SK-N-SH treated with all-trans-retinoic acid at 6 μM for 48 hours (cell line): ENCODE results near the gene ADAMTS6.

Source experiments
- ATAC-seq: fragments of 200-7000 bp; cut with Tn5 transposase; 3 replicates; pipeline ENCODE4 v1.9.1; 2020; ENCODE audit warnings: mild to moderate bottlenecking, moderate library complexity
- ARNTL ChIP-seq: fragments of 450-650 bp; formaldehyde crosslinking; IDR thresholded peaks from 2 replicates; pipeline ENCODE4 v1.5.0; 2020; ENCODE audit warnings: low read depth, mild to moderate bottlenecking, moderate library complexity, borderline replicate concordance
- BACH2 ChIP-seq: fragments of 250-450 bp; sonication (Bioruptor Pico); IDR thresholded peaks from 2 replicates; pipeline ENCODE4 v1.9.0; 2021; ENCODE audit warnings: mild to moderate bottlenecking, borderline replicate concordance
- CSDC2 ChIP-seq: fragments of 250-450 bp; sonication (Bioruptor Pico); IDR thresholded peaks from 2 replicates; pipeline ENCODE4 v1.5.0; 2020; ENCODE audit warnings: mild to moderate bottlenecking, moderate library complexity
- ESRRG ChIP-seq: fragments of 250-450 bp; sonication (Bioruptor Pico); IDR thresholded peaks from 2 replicates; pipeline ENCODE4 v1.6.1; 2021; ENCODE audit warnings: mild to moderate bottlenecking
- GLIS3 ChIP-seq: fragments of 250-450 bp; sonication (Bioruptor Pico); IDR thresholded peaks from 2 replicates; pipeline ENCODE4 v1.5.0; 2020; ENCODE audit warnings: mild to moderate bottlenecking, moderate library complexity
- ISL1 ChIP-seq: fragments of 250-450 bp; sonication (Bioruptor Pico); IDR thresholded peaks from 2 replicates; pipeline ENCODE4 v2.1.2; 2022; ENCODE audit warnings: mild to moderate bottlenecking, moderate library complexity
- OSR1 ChIP-seq: fragments of 250-450 bp; sonication (Bioruptor Pico); IDR thresholded peaks from 2 replicates; pipeline ENCODE4 v1.8.0; 2022; ENCODE audit warnings: moderate library complexity, mild to moderate bottlenecking, inconsistent platforms
- PPARA ChIP-seq: fragments of 250-450 bp; sonication (Bioruptor Pico); IDR thresholded peaks from 2 replicates; pipeline ENCODE4 v1.5.0; 2020; ENCODE audit warnings: mild to moderate bottlenecking, borderline replicate concordance
- RARB ChIP-seq: fragments of 250-450 bp; sonication (Bioruptor Pico); IDR thresholded peaks from 2 replicates; pipeline ENCODE4 v1.8.0; 2021; ENCODE audit warnings: mild to moderate bottlenecking, moderate library complexity
- SNAI2 ChIP-seq: fragments of 250-450 bp; sonication (Bioruptor Pico); IDR thresholded peaks from 2 replicates; pipeline ENCODE4 v1.5.0; 2020; ENCODE audit warnings: mild to moderate bottlenecking, moderate library complexity
- TCF4 ChIP-seq: fragments of 250-450 bp; sonication (Bioruptor Pico); IDR thresholded peaks from 2 replicates; pipeline ENCODE4 v1.8.0; 2021; ENCODE audit warnings: mild to moderate bottlenecking, moderate library complexity, borderline replicate concordance
- TOX ChIP-seq: fragments of 250-450 bp; sonication (Bioruptor Pico); IDR thresholded peaks from 2 replicates; pipeline ENCODE4 v1.8.0; 2021; ENCODE audit warnings: mild to moderate bottlenecking, moderate library complexity, borderline replicate concordance
- ZC3H10 ChIP-seq: fragments of 250-450 bp; sonication (Bioruptor Pico); IDR thresholded peaks from 2 replicates; pipeline ENCODE4 v1.5.1; 2021; ENCODE audit warnings: mild to moderate bottlenecking, moderate library complexity
- ZFP3 ChIP-seq: fragments of 250-450 bp; sonication (Bioruptor Pico); IDR thresholded peaks from 2 replicates; pipeline ENCODE4 v1.5.0; 2020; ENCODE audit warnings: mild to moderate bottlenecking, moderate library complexity
- ZFP30 ChIP-seq: fragments of 450-650 bp; formaldehyde crosslinking; IDR thresholded peaks from 2 replicates; pipeline ENCODE4 v1.5.0; 2022; ENCODE audit warnings: mild to moderate bottlenecking, moderate library complexity
- ZNF565 ChIP-seq: fragments of 450-650 bp; formaldehyde crosslinking; conservative IDR thresholded peaks from 2 replicates; pipeline ENCODE4 v1.5.0; 2020; ENCODE audit warnings: low read depth, mild to moderate bottlenecking, moderate library complexity
- ZNF70 ChIP-seq: fragments of 450-650 bp; formaldehyde crosslinking; IDR thresholded peaks from 2 replicates; pipeline ENCODE4 v1.5.0; 2020; ENCODE audit warnings: mild to moderate bottlenecking, moderate library complexity
- ZNF8 ChIP-seq: fragments of 450-650 bp; formaldehyde crosslinking; IDR thresholded peaks from 2 replicates; pipeline ENCODE4 v1.5.0; 2020; ENCODE audit warnings: mild to moderate bottlenecking, moderate library complexity
- TF ChIP-seq, protein P1 (sequence below): fragments of 250-450 bp; sonication (Bioruptor Pico); IDR thresholded peaks from 2 replicates; pipeline ENCODE4 v1.8.0; 2021; ENCODE audit warnings: low read depth, mild to moderate bottlenecking, moderate library complexity, borderline replicate concordance
- TF ChIP-seq, protein P2 (sequence below): fragments of 250-450 bp; sonication (Bioruptor Pico); IDR thresholded peaks from 2 replicates; pipeline ENCODE4 v1.5.1; 2020; ENCODE audit warnings: low read depth, mild to moderate bottlenecking, moderate library complexity
- TF ChIP-seq, protein P3 (sequence below): fragments of 250-450 bp; sonication (Bioruptor Pico); IDR thresholded peaks from 2 replicates; pipeline ENCODE4 v1.8.0; 2020; ENCODE audit warnings: mild to moderate bottlenecking, moderate library complexity, borderline replicate concordance
- TF ChIP-seq, protein P4 (sequence below): fragments of 250-450 bp; sonication (Bioruptor Pico); IDR thresholded peaks from 2 replicates; pipeline ENCODE4 v1.5.0; 2020; ENCODE audit warnings: mild to moderate bottlenecking, moderate library complexity
- TF ChIP-seq, protein P5 (sequence below): fragments of 250-450 bp; sonication (Bioruptor Pico); IDR thresholded peaks from 2 replicates; pipeline ENCODE4 v1.5.1; 2021; ENCODE audit warnings: mild to moderate bottlenecking, moderate library complexity

The ADAMTS6 gene

DNA sequence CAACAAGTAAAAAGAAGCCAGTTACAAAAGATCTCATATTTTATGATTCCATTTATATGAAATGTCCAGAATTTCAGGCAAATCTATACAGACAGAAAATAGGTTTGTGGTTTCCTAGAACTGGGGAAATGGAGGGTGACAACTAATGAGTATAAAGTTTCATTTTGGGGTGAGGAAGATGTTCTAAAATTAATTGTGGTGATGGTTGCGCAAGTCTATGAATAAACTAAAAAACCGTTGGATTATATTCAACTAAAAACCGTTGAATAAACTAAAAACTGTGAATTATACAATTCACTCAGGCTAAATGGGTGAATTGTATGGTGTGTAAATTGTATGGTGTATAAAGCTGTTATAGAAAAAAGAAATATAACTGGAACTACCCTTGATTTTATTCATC lies 47.6 kb downstream of the ADAMTS6 start:
- TF ChIP-seq, protein P1, sequence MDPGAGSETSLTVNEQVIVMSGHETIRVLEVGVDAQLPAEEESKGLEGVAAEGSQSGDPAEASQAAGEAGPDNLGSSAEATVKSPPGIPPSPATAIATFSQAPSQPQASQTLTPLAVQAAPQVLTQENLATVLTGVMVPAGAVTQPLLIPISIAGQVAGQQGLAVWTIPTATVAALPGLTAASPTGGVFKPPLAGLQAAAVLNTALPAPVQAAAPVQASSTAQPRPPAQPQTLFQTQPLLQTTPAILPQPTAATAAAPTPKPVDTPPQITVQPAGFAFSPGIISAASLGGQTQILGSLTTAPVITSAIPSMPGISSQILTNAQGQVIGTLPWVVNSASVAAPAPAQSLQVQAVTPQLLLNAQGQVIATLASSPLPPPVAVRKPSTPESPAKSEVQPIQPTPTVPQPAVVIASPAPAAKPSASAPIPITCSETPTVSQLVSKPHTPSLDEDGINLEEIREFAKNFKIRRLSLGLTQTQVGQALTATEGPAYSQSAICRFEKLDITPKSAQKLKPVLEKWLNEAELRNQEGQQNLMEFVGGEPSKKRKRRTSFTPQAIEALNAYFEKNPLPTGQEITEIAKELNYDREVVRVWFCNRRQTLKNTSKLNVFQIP (CRISPR knock-in tag) = no peak
- no peak for TF ChIP-seq ZFP3 (CRISPR knock-in tag)
- TF ChIP-seq RARB (CRISPR knock-in tag) = no peak
- TF ChIP-seq TOX = no peak
- TF ChIP-seq, protein P2, sequence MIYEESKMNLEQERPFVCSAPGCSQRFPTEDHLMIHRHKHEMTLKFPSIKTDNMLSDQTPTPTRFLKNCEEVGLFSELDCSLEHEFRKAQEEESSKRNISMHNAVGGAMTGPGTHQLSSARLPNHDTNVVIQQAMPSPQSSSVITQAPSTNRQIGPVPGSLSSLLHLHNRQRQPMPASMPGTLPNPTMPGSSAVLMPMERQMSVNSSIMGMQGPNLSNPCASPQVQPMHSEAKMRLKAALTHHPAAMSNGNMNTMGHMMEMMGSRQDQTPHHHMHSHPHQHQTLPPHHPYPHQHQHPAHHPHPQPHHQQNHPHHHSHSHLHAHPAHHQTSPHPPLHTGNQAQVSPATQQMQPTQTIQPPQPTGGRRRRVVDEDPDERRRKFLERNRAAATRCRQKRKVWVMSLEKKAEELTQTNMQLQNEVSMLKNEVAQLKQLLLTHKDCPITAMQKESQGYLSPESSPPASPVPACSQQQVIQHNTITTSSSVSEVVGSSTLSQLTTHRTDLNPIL (CRISPR knock-in tag) = no peak
- TF ChIP-seq, protein P3, sequence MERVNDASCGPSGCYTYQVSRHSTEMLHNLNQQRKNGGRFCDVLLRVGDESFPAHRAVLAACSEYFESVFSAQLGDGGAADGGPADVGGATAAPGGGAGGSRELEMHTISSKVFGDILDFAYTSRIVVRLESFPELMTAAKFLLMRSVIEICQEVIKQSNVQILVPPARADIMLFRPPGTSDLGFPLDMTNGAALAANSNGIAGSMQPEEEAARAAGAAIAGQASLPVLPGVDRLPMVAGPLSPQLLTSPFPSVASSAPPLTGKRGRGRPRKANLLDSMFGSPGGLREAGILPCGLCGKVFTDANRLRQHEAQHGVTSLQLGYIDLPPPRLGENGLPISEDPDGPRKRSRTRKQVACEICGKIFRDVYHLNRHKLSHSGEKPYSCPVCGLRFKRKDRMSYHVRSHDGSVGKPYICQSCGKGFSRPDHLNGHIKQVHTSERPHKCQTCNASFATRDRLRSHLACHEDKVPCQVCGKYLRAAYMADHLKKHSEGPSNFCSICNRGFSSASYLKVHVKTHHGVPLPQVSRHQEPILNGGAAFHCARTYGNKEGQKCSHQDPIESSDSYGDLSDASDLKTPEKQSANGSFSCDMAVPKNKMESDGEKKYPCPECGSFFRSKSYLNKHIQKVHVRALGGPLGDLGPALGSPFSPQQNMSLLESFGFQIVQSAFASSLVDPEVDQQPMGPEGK (CRISPR knock-in tag) = no peak
- no peak for TF ChIP-seq ZNF8 (CRISPR knock-in tag)
- no peak for TF ChIP-seq OSR1
- no peak for TF ChIP-seq ZNF565 (CRISPR knock-in tag)
- TF ChIP-seq BACH2 (CRISPR knock-in tag) = no peak
- TF ChIP-seq ARNTL = no peak
- no peak for TF ChIP-seq ZFP30 (CRISPR knock-in tag)
- TF ChIP-seq, protein P4, sequence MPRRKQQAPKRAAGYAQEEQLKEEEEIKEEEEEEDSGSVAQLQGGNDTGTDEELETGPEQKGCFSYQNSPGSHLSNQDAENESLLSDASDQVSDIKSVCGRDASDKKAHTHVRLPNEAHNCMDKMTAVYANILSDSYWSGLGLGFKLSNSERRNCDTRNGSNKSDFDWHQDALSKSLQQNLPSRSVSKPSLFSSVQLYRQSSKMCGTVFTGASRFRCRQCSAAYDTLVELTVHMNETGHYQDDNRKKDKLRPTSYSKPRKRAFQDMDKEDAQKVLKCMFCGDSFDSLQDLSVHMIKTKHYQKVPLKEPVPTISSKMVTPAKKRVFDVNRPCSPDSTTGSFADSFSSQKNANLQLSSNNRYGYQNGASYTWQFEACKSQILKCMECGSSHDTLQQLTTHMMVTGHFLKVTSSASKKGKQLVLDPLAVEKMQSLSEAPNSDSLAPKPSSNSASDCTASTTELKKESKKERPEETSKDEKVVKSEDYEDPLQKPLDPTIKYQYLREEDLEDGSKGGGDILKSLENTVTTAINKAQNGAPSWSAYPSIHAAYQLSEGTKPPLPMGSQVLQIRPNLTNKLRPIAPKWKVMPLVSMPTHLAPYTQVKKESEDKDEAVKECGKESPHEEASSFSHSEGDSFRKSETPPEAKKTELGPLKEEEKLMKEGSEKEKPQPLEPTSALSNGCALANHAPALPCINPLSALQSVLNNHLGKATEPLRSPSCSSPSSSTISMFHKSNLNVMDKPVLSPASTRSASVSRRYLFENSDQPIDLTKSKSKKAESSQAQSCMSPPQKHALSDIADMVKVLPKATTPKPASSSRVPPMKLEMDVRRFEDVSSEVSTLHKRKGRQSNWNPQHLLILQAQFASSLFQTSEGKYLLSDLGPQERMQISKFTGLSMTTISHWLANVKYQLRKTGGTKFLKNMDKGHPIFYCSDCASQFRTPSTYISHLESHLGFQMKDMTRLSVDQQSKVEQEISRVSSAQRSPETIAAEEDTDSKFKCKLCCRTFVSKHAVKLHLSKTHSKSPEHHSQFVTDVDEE (CRISPR knock-in tag) = no peak
- TF ChIP-seq TCF4 = no peak
- TF ChIP-seq ISL1 (CRISPR knock-in tag) = no peak
- TF ChIP-seq CSDC2 (CRISPR knock-in tag) = no peak
- no peak for TF ChIP-seq ESRRG (CRISPR knock-in tag)
- TF ChIP-seq GLIS3 (CRISPR knock-in tag) = no peak
- no peak for TF ChIP-seq ZNF70 (CRISPR knock-in tag)
- TF ChIP-seq, protein P5, sequence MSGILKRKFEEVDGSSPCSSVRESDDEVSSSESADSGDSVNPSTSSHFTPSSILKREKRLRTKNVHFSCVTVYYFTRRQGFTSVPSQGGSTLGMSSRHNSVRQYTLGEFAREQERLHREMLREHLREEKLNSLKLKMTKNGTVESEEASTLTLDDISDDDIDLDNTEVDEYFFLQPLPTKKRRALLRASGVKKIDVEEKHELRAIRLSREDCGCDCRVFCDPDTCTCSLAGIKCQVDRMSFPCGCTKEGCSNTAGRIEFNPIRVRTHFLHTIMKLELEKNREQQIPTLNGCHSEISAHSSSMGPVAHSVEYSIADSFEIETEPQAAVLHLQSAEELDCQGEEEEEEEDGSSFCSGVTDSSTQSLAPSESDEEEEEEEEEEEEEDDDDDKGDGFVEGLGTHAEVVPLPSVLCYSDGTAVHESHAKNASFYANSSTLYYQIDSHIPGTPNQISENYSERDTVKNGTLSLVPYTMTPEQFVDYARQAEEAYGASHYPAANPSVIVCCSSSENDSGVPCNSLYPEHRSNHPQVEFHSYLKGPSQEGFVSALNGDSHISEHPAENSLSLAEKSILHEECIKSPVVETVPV (CRISPR knock-in tag) = no peak
- ATAC-seq = no peak

DNA sequence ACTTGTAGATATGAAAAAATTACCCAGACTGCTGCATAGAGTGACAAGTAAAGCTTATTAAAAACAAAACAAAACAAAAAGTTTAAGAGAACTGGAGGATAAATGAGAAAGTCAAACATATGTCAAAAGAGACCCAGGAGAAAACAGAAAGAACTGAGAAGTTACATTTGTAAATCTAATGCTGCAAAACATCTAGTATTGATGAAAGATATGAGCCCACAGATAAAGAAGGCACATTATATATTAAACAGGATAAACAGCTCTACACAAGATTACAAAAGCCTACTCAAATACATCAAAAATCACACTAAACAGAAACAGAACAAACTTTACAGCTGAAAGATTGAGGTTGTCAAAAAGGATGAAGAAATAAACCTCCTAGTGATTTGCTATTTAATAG lies 55.1 kb downstream of the ADAMTS6 start:
- no peak for ATAC-seq

DNA sequence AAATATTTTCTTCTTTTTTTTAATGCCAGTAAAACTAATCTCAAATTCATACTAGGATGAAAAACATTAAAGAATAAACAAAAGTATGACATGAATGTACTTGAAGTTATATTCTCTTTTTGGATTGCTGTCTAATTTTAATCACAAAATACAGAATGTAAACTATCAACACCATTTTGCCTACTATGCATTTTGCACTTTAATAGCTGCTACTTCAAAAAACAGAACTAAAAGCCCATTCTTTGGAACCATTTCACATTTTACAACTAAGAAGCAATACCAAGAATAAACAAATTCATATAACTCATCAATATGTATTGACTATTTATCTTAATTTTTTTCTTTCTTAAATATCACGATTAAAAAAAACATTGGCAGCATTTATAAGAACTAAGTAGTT lies 58.1 kb downstream of the ADAMTS6 start:
- no peak for ATAC-seq
- TF ChIP-seq ARNTL (no peak), SNAI2 (CRISPR knock-in tag) (no peak), RARB (CRISPR knock-in tag) (no peak), GLIS3 (CRISPR knock-in tag) (no peak), CSDC2 (CRISPR knock-in tag) (no peak), ISL1 (CRISPR knock-in tag) (no peak), ESRRG (CRISPR knock-in tag) (no peak), ZFP30 (CRISPR knock-in tag) (no peak), BACH2 (CRISPR knock-in tag) (no peak), ZNF565 (CRISPR knock-in tag) (no peak), ZNF70 (CRISPR knock-in tag) (no peak), PPARA (CRISPR knock-in tag) (no peak), ZC3H10 (CRISPR knock-in tag) (no peak), ZFP3 (CRISPR knock-in tag) (no peak)
- TF ChIP-seq, protein P5 (CRISPR knock-in tag) = no peak
- TF ChIP-seq, protein P4 (CRISPR knock-in tag) = no peak

More for the DNA sequence above, 55.1 kb downstream of the ADAMTS6 start:
- no peak for TF ChIP-seq GLIS3 (CRISPR knock-in tag)
